WERI-Rb-1 (cell line): Measurements from ENCODE around the gene OPN1SW.

Experiments used
- DNase-seq: peaks from one replicate; pipeline ENCODE4 v3.0.0-alpha.2; 2020
- H3K27ac ChIP-seq: fragments of 250-450 bp; sonication (Bioruptor Pico); 2 replicates; pipeline ENCODE4 v1.5.1; 2020; ENCODE audit warnings: mild to moderate bottlenecking, moderate library complexity
- H3K27me3 ChIP-seq: fragments of 250-450 bp; sonication (Bioruptor Pico); 2 replicates; pipeline ENCODE4 v1.5.1; 2021; ENCODE audit warnings: mild to moderate bottlenecking, low read depth, moderate library complexity; ENCODE audit not compliant: insufficient read depth, severe bottlenecking
- H3K36me3 ChIP-seq: fragments of 250-450 bp; sonication (Bioruptor Pico); 2 replicates; pipeline ENCODE4 v1.5.1; 2020; ENCODE audit warnings: mild to moderate bottlenecking, moderate library complexity
- H3K4me3 ChIP-seq: 2 replicates; pipeline ENCODE4 v1.5.1; 2011; ENCODE audit warnings: low read depth, mild to moderate bottlenecking, control low read depth, low read length
- H3K9me3 ChIP-seq: fragments of 250-450 bp; sonication (Bioruptor Pico); 2 replicates; pipeline ENCODE4 v1.5.1; 2021; ENCODE audit warnings: mild to moderate bottlenecking, moderate library complexity; ENCODE audit not compliant: severe bottlenecking
- CTCF ChIP-seq: IDR thresholded peaks from 2 replicates; pipeline ENCODE4 v1.5.1; 2011; ENCODE audit warnings: low read depth, mild to moderate bottlenecking, control low read depth, inconsistent platforms, low read length

The OPN1SW gene

GRCh38 chr7:128788446-128789412 is 13.1 kb upstream of the OPN1SW start:
- DNase-seq, result peak; percentile 79
- TF ChIP-seq CTCF, result no peak
- Histone ChIP-seq H3K9me3 (peaks cover 3% of the 10 kb centered on the region), H3K4me3 (no peak overlapping the region), H3K27ac (no peak overlapping the region), H3K27me3 (peaks cover 27% of the 10 kb centered on the region), H3K36me3 (no peaks in the 10 kb centered on the region)

DNA sequence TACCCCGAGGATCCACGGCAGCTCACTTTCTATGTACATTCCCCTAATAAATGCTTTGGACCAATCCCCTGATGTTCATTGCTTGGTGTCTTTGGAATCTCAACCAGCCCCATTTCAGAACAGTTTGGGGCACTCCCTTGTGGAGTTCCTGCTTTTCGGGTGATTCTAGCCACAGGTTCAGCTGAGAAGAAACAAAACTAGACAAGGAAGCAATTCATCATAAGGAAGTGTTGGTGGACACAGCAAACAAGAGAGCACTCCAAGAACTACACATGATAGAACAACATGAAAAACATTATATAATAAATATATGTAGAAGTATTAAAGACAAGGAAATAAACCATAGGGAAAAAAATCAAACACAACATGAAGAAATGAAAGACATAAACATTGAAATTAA is 10.1 kb upstream of the OPN1SW start:
- Histone ChIP-seq H3K9me3 (peaks cover 3% of the 10 kb centered on the region), H3K4me3 (no peak overlapping the region), H3K36me3 (no peaks in the 10 kb centered on the region), H3K27me3 (peaks cover 16% of the 10 kb centered on the region), H3K27ac (no peak overlapping the region)
- no peak for TF ChIP-seq CTCF
- DNase-seq, result no peak

GRCh38 chr7:128783143-128783861 is 7.7 kb upstream of the OPN1SW start:
- H3K9me3 ChIP-seq, result peaks cover 6% of the 10 kb centered on the region
- no peak overlapping the region for H3K27ac ChIP-seq
- no peaks in the 10 kb centered on the region for H3K36me3 ChIP-seq
- no peak for TF ChIP-seq CTCF
- H3K4me3 ChIP-seq, result no peak overlapping the region
- peaks cover 3% of the 10 kb centered on the region for H3K27me3 ChIP-seq
- DNase-seq, result no peak

GRCh38 chr7:128781851-128782250 is 6.3 kb upstream of the OPN1SW start:
- Histone ChIP-seq H3K4me3 (no peak overlapping the region), H3K9me3 (peaks cover 8% of the 10 kb centered on the region), H3K27me3 (no peaks in the 10 kb centered on the region), H3K36me3 (no peaks in the 10 kb centered on the region), H3K27ac (no peak overlapping the region)
- no peak for DNase-seq
- no peak for TF ChIP-seq CTCF

DNA sequence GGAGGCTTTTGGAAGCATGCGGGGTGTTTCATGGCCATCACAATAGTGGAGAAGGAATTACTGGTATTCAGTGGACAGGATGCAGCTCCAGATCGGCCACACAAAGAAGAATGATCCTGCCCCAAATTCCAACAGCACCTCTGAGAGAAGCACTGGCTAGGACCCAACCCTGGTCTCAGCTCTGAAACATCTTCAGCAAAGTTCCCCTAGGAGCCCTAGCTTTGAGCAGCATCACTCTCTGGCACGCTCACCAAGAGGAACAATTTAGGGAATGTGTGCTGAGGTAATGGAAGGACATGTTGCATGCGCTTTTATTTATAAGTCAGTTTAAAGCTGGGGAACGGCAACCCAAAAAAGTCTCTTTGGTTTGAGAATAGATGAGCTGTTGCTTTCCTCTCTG is 5.5 kb upstream of the OPN1SW start:
- Histone ChIP-seq H3K36me3 (no peaks in the 10 kb centered on the region), H3K27ac (no peak overlapping the region), H3K27me3 (no peaks in the 10 kb centered on the region), H3K9me3 (peaks cover 9% of the 10 kb centered on the region), H3K4me3 (no peak overlapping the region)
- DNase-seq, result no peak
- TF ChIP-seq CTCF, result no peak
